M059J (cell line): ENCODE measurements around the gene GRIK4. TPM values are rescaled to one million over a fixed set of nuclear protein-coding genes. Genes with fewer than 3 reads are reported as not detected.
"Not testable (repeated sequence)": the region's sequence is repeated elsewhere in the genome, so short reads cannot be mapped to it uniquely, and the experiment has no call there.

Experiments
- DNase-seq: peaks from one replicate; pipeline ENCODE4 v3.0.0-alpha.2; 2012; ENCODE audit warnings: low read depth
- total RNA-seq: library from RNA; depleted of rRNA; stranded (reverse); fragments of >200 nt; shearing (Covaris generic); gene quantifications from 2 replicates; pipeline ENCODE4 v1.2.3, GENCODE V29; 2014

The GRIK4 gene
- total RNA-seq, 1 experiment from 2014 or later, result 0.07 TPM

DNA sequence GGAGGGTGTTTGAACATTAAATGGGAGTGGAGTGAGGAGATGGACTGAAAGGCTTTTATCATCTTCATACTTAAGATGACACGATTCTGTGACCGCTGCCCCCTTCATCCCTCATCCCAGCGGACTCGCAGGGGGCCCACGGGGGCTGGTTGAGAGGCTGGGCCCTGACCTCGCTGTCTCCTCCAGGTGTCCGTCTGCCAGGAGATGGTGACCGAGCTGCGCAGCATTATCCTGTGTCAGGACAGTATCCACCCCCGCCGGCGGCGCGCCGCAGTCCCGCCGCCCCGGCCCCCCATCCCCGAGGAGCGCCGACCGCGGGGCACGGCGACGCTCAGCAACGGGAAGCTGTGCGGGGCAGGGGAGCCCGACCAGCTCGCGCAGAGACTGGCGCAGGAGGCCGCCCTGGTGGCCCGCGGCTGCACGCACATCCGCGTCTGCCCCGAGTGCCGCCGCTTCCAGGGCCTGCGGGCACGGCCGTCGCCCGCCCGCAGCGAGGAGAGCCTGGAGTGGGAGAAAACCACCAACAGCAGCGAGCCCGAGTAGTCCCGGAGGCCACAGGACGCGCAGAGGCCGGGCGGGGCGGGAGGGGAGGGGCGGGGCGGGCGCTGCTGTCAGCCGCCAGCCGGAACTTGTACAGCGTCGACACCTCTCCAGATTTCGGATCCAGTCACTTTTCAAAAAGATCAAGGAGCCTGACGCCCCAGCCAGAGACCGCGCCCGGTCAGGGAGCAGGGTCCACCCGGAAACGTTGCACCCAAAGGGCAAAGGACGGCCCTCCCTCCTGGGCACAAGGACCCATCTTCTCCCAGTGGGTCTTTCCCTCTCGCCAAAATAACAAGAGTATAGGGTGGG is 474.4 kb downstream of the GRIK4 start:
- peak; percentile 18 for DNase-seq

DNA sequence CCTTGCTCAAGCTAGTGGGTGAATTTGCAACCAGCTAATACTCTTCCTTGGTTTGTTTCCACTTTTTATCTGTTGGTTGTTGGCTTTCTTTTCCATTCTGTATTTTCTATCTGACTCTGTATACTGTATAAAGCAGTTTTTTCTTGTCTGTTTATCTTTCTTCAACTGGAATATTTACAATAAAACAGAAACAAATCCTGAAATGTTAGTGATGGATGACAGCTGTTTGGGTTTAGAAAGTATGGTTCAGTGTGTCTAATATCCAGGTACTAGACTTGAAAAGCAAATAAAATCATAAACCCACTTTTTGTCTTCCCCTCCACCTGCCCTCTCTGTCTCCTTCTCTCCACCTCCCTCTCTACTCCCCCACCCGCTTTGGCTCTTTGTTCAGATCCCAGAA is 477.1 kb downstream of the GRIK4 start:
- DNase-seq, result no peak

DNA sequence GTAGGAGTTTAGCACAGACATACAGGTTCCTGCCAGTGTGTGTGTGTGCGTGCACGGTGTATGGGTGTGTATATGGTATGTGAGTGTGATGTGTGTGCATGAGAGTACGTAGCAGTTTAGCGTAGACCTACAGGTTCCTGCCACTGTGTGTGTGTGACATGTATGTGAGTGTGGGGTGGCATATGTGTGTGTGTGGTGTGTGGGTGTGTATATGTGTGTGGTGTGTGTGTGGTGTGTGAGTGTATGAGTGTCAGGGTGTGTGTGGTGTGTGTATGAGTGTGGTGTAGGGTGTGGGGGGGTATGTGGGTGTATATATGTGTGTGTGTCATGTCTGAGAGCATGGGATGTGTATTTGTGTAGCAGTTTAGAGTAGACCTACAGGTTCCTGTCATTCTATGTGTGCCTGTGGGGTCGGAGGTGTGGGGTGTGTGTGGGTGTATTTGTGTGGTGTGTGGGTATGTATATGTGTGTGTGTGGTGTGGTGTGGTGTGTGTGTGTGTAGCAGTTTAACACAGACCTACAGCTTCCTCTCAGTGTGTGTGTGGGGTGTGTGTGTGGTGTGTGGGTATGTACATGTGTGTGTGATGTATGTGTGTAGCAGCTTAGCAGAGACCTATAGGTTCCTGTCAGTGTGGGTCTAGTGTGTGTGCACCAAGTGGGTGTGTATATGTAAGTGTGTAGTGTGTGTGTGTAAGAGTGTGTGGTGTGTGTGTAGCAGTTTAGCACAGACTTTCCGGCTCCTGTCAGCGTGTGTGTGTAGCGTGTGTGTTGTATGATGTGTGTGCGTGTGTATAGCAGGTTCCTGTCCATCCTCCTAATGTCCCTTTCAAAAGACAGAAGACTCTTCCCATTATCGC is 480.5 kb downstream of the GRIK4 start:
- no peak for DNase-seq

DNA sequence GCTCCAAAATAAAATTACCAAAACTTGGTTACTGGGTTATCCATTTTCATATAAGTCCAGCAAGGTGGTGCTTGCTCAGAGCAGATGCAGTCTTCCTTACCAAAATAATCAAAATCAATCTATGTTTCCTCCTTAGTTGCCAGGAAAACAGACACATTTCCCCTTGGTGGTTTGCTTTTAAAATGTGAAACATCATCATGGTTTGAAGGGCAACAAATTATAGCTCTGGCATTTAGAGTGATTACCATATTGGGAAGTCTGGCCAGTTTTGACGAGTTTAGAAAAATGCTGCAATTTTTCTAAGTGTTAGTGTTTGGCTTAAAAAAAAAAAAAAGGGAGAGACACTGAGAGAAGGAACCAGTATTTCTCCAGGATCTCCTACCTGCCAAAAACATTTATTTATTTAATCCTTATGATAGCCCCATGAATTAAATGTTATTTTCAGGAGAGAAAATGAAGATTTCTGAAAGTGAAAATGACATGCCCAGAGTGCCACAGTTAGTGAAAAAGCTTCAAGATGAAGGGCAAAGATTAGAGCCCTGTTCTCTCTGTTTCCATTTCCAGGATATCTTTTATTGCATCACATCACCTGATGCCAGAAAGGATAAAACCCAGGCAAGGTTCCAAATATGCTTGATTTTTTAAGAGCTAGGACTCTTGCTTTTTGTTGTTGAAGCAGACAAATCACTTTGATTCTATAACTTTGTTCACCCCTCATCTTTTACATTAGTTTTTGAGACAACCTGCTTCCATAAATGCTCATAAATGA is 482.7 kb downstream of the GRIK4 start:
- no peak for DNase-seq

DNA sequence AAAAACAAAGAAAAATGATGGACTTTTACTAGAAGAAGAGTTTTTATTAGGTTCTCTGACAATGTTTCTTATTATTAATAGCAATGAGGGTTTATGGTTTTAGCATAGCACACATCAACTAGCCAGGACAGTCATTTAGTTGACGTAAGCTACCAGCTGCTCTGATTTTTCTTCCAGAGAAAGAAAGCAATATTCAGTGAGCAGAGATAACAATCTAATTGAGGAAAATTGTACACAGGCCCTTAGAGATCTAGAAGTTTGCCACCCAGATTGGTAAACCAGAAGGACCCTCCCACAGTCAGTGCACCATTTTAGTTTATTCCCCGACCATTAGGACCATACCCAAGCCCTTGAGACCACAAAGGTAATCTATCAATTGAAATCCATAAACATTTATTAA is 483.6 kb downstream of the GRIK4 start:
- no peak for DNase-seq

DNA sequence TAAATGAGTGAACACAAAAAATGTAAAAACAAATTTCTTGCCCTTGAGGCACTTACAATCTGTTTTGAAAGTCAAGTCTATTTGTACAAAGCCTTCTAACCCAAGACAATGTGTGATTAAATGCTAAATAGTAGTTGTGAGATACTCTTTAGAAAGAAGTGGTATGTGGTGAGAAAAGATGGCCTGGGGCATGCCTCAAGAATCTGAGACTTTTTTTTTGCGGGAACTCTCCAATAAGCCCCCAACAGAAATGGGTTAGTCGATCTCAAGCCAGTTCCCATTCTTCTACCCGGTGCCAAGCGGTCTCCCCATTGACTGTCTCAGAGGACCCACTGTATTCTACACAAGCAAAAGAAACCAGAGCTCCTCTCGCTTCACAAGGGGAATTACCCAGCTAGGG is 485.4 kb downstream of the GRIK4 start:
- no peak for DNase-seq

DNA sequence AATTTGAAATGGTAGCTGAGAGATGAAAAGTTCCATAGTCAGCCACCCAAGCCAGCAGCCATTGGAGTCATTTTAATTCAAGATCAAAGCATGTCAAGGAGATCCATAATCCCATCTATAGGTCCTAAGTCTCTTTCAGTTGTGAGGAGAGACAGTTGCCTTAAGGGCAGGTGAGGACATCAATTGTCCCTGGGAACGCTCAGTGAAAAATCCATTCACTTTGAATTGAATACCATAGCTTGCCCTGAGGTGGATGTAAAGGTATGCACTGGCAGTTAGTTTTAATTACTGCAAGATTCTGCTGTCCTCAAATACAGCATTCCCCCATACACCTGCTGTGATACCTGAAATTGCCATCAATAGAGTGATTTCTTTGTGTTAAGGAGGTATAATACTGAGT is 487.0 kb downstream of the GRIK4 start:
- DNase-seq, result no peak

DNA sequence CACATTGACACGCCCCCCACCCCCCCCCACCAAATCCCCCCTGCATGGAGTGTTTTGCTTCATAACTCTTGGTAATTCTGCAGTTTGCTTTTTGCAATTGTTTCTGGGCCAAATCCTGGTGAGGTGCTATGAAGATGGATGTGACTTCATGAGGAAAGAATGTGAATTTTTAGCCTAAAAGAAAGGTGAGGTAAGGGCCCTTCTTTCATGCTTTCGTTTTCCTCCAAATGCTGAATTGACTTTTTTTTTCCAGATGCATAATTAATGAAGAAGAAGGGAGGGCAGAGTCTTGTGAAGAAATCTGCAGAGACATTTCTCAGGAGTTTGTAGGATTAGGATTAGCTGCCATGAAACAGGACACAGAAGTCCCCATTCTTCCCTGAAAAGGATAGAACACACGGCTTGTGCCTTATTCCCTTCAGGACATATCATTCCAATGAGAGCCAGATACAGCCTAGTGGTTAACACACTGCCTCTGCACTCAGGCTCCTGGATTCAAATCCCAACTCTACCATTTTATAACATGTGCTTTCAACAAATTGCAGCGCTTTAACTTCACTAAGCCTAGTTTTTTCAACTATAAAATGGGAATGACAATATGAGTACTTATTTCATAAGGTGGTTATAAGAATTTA is 492.8 kb downstream of the GRIK4 start:
- DNase-seq, result no peak

DNA sequence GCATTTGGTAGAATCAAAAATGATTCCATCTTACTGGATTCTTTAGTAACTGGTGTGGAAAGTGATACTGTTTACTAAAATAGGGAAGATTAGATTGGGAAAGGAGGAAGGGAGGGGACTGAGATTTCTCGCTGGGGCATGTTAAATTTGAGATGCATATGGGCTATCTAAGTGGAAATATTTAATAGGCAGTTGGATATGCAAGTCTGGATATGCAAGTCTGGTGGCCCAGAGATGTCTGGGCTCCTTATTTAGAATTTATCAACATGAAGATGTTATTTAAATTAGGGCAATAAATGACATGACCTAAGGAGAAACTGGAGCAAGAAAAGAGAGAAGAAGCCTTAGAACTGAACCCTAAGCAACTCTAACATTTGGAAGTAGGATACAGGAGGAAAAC is 495.4 kb downstream of the GRIK4 start:
- DNase-seq, result no peak

DNA sequence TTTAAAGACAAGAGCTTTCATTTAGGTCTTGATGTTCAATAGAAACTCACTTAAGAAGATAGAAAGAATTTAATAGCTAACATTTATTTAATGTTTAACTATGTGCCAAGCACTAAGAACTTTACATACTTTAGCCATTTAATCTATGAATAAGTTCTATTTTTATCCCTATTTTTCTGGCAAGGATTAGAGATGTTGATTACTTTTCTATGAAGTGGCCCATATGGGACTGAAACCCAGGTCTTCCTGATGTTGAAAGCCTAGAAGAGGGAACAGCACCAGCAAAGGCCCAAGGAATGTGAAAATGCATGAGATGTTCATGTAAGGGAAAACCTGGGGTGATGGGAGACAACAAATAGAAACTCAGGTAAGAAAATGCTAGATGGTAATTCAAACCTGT is 497.0 kb downstream of the GRIK4 start:
- no peak for DNase-seq

DNA sequence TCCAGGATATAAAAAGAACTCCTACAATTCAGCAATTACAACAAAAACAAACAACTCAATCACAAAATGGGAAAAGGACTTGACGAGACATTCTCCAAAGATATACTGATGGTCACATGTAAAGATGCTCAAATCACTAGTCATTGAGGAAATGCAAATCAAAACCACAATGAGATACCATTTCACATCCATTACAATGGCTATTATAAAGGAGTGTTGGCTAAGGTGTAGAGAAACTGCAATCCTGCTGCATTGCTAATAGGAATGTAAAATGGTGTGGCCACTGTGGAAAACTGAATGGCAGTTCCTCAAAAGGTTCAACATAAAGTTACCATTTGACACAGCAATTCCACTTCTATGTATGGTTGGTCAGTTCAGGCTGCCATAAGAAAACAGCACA is 500.5 kb downstream of the GRIK4 start:
- DNase-seq, result no peak

DNA sequence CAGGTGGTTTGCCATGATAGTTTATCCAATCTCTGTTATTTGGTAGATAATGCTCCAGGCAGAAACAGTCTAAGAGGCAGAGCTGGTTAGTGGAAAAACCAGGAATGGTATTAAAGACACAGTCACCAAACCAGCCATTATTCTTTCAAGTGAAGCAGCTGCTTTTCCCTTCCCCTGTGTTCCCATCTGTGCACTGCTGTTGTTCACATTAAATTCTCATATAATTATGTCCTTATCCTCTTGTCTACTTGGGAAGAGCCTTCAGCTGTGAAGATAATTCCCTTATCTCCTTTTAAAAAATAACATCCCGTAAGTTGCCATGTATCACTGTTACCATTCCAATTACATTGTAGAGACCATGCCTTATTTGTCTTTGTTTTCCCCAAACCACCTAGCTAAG is 507.2 kb downstream of the GRIK4 start:
- DNase-seq, result no peak

DNA sequence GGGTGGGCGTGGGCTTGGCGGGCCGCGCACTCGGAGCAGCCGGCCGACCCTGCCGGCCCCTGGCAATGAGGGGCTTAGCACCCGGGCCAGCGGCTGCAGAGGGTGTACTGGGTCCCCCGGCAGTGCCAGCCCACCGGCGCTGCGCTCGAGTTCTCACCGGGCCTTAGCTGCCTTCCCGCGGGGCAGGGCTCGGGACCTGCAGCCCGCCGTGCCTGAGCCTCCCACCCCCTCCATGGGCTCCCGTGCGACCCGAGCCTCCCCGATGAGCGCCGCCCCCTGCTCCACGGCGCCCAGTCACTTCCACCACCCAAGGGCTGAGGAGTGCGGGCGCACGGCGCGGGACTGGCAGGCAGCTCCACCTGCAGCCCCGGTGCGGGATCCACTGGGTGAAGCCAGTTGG is 510.2 kb downstream of the GRIK4 start:
- not testable (repeated sequence) for DNase-seq

DNA sequence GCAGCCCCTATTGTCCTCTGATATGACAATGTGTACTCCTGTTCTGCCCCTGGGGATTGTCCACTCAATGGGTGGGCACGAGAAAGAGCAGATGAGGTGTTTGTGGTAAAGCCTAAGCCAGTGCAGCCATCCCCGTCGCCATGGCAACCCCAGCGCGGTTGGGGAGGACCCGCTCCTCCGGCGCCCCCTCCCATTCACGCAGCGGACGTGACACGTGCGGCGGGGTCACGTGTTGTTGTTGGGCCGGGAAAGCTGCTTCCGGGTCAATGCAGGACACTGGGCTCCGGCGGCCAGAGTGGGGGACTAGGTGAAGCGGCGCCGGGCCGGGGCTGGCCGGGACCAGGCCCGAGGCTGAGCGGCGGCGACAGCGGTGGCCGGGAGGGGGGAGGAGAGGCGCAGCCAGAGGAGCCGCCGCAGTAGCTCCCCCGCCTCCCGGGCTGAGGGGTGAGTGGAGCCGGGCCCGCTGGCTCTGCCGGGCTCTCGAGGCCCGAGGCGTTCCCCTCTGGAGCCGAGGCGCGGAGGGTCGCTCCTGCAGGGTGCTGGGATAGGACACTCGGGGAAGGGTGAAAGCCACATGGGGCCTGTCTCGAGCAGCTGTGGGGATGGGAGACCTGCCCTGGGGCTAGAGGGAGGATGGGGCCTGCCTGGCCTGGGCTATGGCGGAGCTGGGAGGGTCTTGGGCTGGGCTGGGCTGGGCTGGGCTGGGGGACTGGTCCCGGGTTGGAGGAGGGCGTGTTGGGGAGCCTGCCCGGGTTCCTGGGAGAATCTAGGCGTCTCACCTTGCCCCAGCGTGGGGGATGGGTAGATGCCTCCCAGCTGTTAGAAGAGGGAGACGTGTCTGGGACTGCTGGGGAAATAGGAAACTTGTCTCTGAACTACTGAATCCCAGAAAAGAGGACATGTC is 512.6 kb downstream of the GRIK4 start, which contains the start of gene TBCEL:
TBCEL (plus strand) TSS at position 255 of the 904 bp plus-strand sequence. CDS start 21,589 bp downstream, outside the sequence.
- peak; percentile 82 for DNase-seq

DNA sequence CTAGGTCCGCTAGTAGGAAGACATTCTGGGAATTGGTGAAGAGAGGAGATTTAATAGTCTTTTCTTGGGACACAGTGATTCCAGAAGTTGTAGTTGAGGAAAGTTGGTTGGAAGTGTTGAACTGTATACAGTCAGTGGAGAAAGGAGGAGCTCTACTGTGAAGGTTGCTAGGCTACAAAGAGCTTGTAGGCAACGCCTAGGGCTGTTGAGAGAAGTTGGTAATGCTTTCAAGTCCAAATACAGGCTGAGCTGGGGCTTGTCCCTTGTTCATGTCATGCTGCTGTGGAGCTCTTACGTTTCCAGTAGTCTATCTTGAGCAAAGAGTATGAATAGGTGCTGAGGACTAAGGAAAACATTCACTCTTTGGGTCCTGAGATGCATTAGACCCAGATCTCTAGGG is 513.4 kb downstream of the GRIK4 start:
- peak; percentile 33 for DNase-seq

DNA sequence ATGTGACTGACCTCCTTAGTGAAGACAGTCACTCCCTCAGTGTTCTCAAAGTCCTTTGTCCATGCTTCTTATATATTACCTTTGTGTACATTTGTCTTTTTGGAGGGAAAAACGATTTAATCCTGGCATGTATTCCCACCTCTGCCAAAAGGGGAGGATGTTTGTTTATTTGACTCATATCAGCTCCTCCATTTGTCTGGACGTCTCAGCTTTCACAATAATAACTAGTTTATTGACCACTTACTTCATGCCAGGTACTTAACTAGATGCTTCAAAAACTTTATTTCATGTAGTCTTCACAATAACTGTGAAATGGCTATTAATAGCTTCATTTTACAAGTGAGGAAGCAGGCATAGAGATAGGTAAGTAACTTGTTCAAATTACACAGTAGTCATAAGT is 517.6 kb downstream of the GRIK4 start:
- DNase-seq, result no peak

DNA sequence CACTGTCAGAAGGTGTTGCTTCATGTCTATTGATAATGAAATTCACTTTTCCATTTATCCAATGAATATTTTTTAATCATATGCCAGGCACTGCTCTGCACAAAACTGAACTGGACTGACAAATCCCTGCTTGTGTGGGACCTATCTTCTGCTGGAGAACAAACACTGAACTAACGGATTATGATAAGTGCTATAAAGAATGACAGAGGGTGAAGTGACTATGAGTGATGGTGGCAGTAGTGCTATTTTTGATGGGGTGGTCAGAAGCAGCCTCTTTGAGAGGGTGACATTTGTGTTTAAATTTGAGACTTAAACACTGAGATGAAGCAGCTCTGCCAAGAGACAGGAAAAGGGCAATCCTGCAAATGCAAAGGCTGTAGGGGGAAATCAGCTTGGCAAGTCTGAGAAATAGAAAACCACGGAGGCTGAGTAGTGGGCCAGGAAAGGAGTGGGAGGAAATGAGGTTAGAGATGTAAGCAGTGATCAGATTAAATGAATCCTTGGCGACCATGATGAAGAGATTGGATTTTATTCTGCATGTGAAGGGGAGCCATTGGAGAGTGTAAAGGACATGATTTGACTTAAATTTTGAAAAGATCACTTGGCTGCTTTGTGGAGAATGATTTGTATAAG is 518.4 kb downstream of the GRIK4 start:
- DNase-seq, result no peak

DNA sequence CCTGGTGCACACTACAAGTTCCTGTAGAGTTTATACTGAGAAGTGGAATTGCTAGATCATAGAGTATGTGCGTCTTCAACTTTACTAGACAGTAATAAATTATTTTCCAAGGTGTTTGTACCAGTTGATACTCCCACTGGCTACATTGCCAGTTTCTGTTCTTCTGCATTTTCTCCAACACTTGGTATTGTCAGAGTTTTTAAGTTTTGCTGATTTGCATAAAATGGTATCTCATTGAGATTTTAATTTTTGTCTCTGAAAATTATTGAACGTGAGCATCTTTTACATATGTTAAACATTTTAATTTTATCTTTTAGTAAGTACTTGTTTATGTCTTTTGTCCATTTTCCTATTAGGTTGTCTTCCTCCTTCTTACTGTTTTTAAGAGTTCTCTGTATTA is 519.6 kb downstream of the GRIK4 start:
- DNase-seq, result no peak

DNA sequence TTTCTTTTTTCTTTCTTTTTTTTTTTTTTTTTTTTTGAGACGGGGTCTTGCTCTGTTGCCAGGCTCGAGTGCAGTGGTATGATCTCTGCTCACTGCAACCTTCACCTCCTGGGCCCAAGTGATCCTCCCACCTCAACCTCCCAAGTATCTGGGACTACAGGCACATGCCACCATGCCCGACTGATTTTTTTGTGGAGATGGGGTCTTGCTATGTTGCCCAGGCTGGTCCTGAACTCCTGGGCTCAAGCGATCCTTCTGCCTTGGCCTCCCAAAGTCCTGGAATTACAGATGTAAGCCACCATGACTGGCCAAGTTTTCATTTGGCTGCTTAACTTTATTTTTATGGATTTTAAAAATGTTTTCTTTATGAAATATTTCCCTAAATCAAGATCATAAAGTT is 520.1 kb downstream of the GRIK4 start:
- DNase-seq, result not testable (repeated sequence)

DNA sequence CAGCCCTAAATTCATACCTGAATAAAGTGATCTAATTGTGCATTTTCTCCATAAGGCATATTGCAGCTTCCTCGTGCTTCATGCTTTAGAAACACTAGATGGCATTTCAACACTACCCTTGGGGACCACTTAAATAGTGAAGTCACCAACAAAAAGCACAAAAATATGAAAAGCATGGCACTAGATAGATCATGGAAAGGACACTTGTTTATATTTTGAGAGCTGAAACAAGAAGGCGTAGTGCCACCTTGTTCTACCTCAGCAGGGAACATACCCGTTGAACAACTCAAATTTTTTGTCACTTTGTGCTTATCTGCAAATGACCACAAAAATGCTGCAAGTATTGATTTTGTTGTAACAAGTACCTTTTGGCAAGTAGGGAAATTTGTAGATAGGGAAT is 521.0 kb downstream of the GRIK4 start:
- no peak for DNase-seq
